Activated naive CD4-positive, alpha-beta T cell treated with anti-CD3 and anti-CD28 coated beads for 36 hours (primary cell): ENCODE results near the gene ASCL4. TPM values are rescaled to one million over a fixed set of nuclear protein-coding genes. Genes with fewer than 3 reads are reported as not detected.
"Not testable (repeated sequence)": the region's sequence is repeated elsewhere in the genome, so short reads cannot be mapped to it uniquely, and the experiment has no call there.

Experiments used
- CTCF ChIA-PET: fragments of 350-600 bp; sonication (Branson Sonifier 250); formaldehyde crosslinking; loops from one replicate; lab custom pipeline; 2021; ENCODE audit warnings: antibody characterized with exemption; lab: Charles Lee
- DNase-seq: peaks from one replicate; pipeline ENCODE4 v3.0.0-alpha.2; 2020
- H3K27ac Mint-ChIP-seq: one replicate; pipeline ENCODE4 v1.8.0; 2021; ENCODE audit warnings: mild to moderate bottlenecking, mixed read lengths
- H3K27me3 Mint-ChIP-seq: one replicate; pipeline ENCODE4 v1.8.0; 2021; ENCODE audit warnings: low read depth, mixed read lengths
- H3K36me3 Mint-ChIP-seq: one replicate; pipeline ENCODE4 v1.8.0; 2021; ENCODE audit warnings: low read depth, mixed read lengths
- H3K4me1 Mint-ChIP-seq: one replicate; pipeline ENCODE4 v1.8.0; 2021; ENCODE audit warnings: low read depth, mixed read lengths
- H3K4me3 Mint-ChIP-seq: one replicate; pipeline ENCODE4 v1.8.0; 2021; ENCODE audit warnings: mild to moderate bottlenecking, moderate library complexity, mixed read lengths
- H3K9me3 Mint-ChIP-seq: one replicate; pipeline ENCODE4 v1.8.0; 2021; ENCODE audit warnings: mixed read lengths
- intact Hi-C: fragments of 100-400 bp; cut with micrococcal nuclease; formaldehyde crosslinking; loops from one replicate; pipeline ENCODE4 v1.15.1; 2023
- total RNA-seq, 2 experiments: library from RNA; stranded (reverse); gene quantifications; one replicate each; pipeline ENCODE4 v1.2.3, GENCODE V29; 2021

Gene ASCL4
- not detected for total RNA-seq

- Mint-ChIP-seq H3K4me3 (no peak within 1 kb of the TSS), H3K9me3 (no peaks in the 10 kb centered on the region), H3K4me1 (peaks cover 13% of the 10 kb centered on the region), H3K27me3 (peaks cover 50% of the 10 kb centered on the region), H3K36me3 (no peaks in the 10 kb centered on the region), H3K27ac (no peak within 1 kb of the TSS)
- CTCF ChIA-PET = no interaction called here
- no peak for DNase-seq
- intact Hi-C loops = no loop called here
Observed at GRCh38 chr12:107774349-107775029, at the start of gene ASCL4. Gene ASCL4, plus strand, starts transcription at chr12:107774704. Its CDS starts 515 bp downstream, at chr12:107775219.

GRCh38 chr12:107727327-107727726 lies 47.2 kb upstream of the ASCL4 start:
- H3K27me3 Mint-ChIP-seq, CTCF ChIA-PET, intact Hi-C loops, H3K9me3 Mint-ChIP-seq, DNase-seq, H3K27ac Mint-ChIP-seq, H3K4me1 Mint-ChIP-seq, H3K4me3 Mint-ChIP-seq: not testable (repeated sequence)
- H3K36me3 Mint-ChIP-seq = peaks cover 12% of the 10 kb centered on the region

- H3K4me3 Mint-ChIP-seq, H3K4me1 Mint-ChIP-seq, H3K9me3 Mint-ChIP-seq, CTCF ChIA-PET, DNase-seq, H3K36me3 Mint-ChIP-seq, H3K27ac Mint-ChIP-seq, intact Hi-C loops, H3K27me3 Mint-ChIP-seq: not testable (repeated sequence)
Observed at GRCh38 chr12:107727742-107728141, 46.8 kb upstream of the ASCL4 start.

GRCh38 chr12:107730618-107731341 lies 43.7 kb upstream of the ASCL4 start:
- Mint-ChIP-seq H3K9me3 (no peaks in the 10 kb centered on the region), H3K27me3 (no peaks in the 10 kb centered on the region), H3K27ac (no peak overlapping the region), H3K36me3 (peaks cover 15% of the 10 kb centered on the region), H3K4me3 (no peak overlapping the region), H3K4me1 (no peaks in the 10 kb centered on the region)
- CTCF ChIA-PET = interaction anchor here (0.6 kb wide), 3 partner anchors 11 to 35 kb away, joined by 4 to 5 read pairs (median 4); no protein-coding TSS in a partner anchor
- intact Hi-C loops = no loop called here
- no peak for DNase-seq

- intact Hi-C loops = no loop called here
- H3K9me3 Mint-ChIP-seq = no peaks in the 10 kb centered on the region
- H3K36me3 Mint-ChIP-seq = peaks cover 20% of the 10 kb centered on the region
- H3K4me3 Mint-ChIP-seq = no peak overlapping the region
- H3K4me1 Mint-ChIP-seq = no peaks in the 10 kb centered on the region
- CTCF ChIA-PET = no interaction called here
- H3K27me3 Mint-ChIP-seq = no peaks in the 10 kb centered on the region
- no peak for DNase-seq
- H3K27ac Mint-ChIP-seq = no peak overlapping the region
Observed at GRCh38 chr12:107731366-107731765, 43.1 kb upstream of the ASCL4 start.

GRCh38 chr12:107732365-107732764 lies 42.1 kb upstream of the ASCL4 start:
- no peak overlapping the region for H3K27ac Mint-ChIP-seq
- CTCF ChIA-PET = no interaction called here
- H3K27me3 Mint-ChIP-seq = no peaks in the 10 kb centered on the region
- peaks cover 26% of the 10 kb centered on the region for H3K36me3 Mint-ChIP-seq
- H3K4me3 Mint-ChIP-seq = no peak overlapping the region
- no peaks in the 10 kb centered on the region for H3K4me1 Mint-ChIP-seq
- no peaks in the 10 kb centered on the region for H3K9me3 Mint-ChIP-seq
- intact Hi-C loops = no loop called here
- no peak for DNase-seq

GRCh38 chr12:107734139-107734538 lies 40.4 kb upstream of the ASCL4 start:
- peaks cover 42% of the 10 kb centered on the region for H3K36me3 Mint-ChIP-seq
- no peak overlapping the region for H3K27ac Mint-ChIP-seq
- intact Hi-C loops = no loop called here
- no peaks in the 10 kb centered on the region for H3K4me1 Mint-ChIP-seq
- CTCF ChIA-PET = interaction anchor here (0.6 kb wide), 1 partner anchor 118 kb away, joined by 4 read pairs; no protein-coding TSS in a partner anchor
- H3K27me3 Mint-ChIP-seq = no peaks in the 10 kb centered on the region
- DNase-seq = no peak
- H3K4me3 Mint-ChIP-seq = no peak overlapping the region
- no peaks in the 10 kb centered on the region for H3K9me3 Mint-ChIP-seq

GRCh38 chr12:107735763-107736162 lies 38.7 kb upstream of the ASCL4 start:
- intact Hi-C loops = no loop called here
- H3K4me3 Mint-ChIP-seq = no peak overlapping the region
- no peak for DNase-seq
- no peaks in the 10 kb centered on the region for H3K9me3 Mint-ChIP-seq
- H3K27ac Mint-ChIP-seq = no peak overlapping the region
- H3K27me3 Mint-ChIP-seq = no peaks in the 10 kb centered on the region
- CTCF ChIA-PET = no interaction called here
- no peaks in the 10 kb centered on the region for H3K4me1 Mint-ChIP-seq
- H3K36me3 Mint-ChIP-seq = peaks cover 46% of the 10 kb centered on the region

- Mint-ChIP-seq H3K36me3 (peaks cover 54% of the 10 kb centered on the region), H3K4me3 (no peak overlapping the region), H3K4me1 (no peaks in the 10 kb centered on the region), H3K27ac (no peak overlapping the region), H3K9me3 (no peaks in the 10 kb centered on the region), H3K27me3 (no peaks in the 10 kb centered on the region)
- intact Hi-C loops = no loop called here
- DNase-seq = no peak
- CTCF ChIA-PET = no interaction called here
Observed at GRCh38 chr12:107736914-107737313, 37.6 kb upstream of the ASCL4 start.

- peaks cover 7% of the 10 kb centered on the region for H3K4me1 Mint-ChIP-seq
- H3K9me3 Mint-ChIP-seq = no peaks in the 10 kb centered on the region
- no peak for DNase-seq
- intact Hi-C loops = no loop called here
- H3K27me3 Mint-ChIP-seq = no peaks in the 10 kb centered on the region
- CTCF ChIA-PET = no interaction called here
- no peak overlapping the region for H3K4me3 Mint-ChIP-seq
- peaks cover 25% of the 10 kb centered on the region for H3K36me3 Mint-ChIP-seq
- no peak overlapping the region for H3K27ac Mint-ChIP-seq
Observed at GRCh38 chr12:107748472-107748871, 26.0 kb upstream of the ASCL4 start.

- H3K27ac Mint-ChIP-seq = no peak overlapping the region
- no peak overlapping the region for H3K4me3 Mint-ChIP-seq
- peaks cover 6% of the 10 kb centered on the region for H3K4me1 Mint-ChIP-seq
- no peaks in the 10 kb centered on the region for H3K27me3 Mint-ChIP-seq
- DNase-seq = no peak
- H3K36me3 Mint-ChIP-seq = peaks cover 27% of the 10 kb centered on the region
- H3K9me3 Mint-ChIP-seq = no peaks in the 10 kb centered on the region
- intact Hi-C loops = no loop called here
- CTCF ChIA-PET = no interaction called here
Observed at GRCh38 chr12:107749083-107749482, 25.4 kb upstream of the ASCL4 start.

- CTCF ChIA-PET = interaction anchor here (0.6 kb wide), 1 partner anchor 17 kb away, joined by 3 read pairs; no protein-coding TSS in a partner anchor
- Mint-ChIP-seq H3K27me3 (no peaks in the 10 kb centered on the region), H3K36me3 (peaks cover 14% of the 10 kb centered on the region), H3K9me3 (peaks cover 1% of the 10 kb centered on the region), H3K27ac (peak overlapping the region; percentile 83), H3K4me1 (peaks cover 24% of the 10 kb centered on the region), H3K4me3 (peak overlapping the region; percentile 93)
- intact Hi-C loops = loop anchor here (5.0 kb wide), 1 partner anchor 442 kb away; a partner anchor contains a TSS
- peak; percentile 60 for DNase-seq
Observed at GRCh38 chr12:107759410-107759809, 15.1 kb upstream of the ASCL4 start.
